GM18861 (cell line): ENCODE data around the gene S100A4.
"Not testable (repeated sequence)": the region's sequence is repeated elsewhere in the genome, so short reads cannot be mapped to it uniquely, and the experiment has no call there.

Experiments used
- ATAC-seq: cut with Tn5 transposase; IDR thresholded peaks from one replicate; pipeline ENCODE4 v1.9.1; 2021; ENCODE audit not compliant: unreplicated experiment

The S100A4 gene

DNA sequence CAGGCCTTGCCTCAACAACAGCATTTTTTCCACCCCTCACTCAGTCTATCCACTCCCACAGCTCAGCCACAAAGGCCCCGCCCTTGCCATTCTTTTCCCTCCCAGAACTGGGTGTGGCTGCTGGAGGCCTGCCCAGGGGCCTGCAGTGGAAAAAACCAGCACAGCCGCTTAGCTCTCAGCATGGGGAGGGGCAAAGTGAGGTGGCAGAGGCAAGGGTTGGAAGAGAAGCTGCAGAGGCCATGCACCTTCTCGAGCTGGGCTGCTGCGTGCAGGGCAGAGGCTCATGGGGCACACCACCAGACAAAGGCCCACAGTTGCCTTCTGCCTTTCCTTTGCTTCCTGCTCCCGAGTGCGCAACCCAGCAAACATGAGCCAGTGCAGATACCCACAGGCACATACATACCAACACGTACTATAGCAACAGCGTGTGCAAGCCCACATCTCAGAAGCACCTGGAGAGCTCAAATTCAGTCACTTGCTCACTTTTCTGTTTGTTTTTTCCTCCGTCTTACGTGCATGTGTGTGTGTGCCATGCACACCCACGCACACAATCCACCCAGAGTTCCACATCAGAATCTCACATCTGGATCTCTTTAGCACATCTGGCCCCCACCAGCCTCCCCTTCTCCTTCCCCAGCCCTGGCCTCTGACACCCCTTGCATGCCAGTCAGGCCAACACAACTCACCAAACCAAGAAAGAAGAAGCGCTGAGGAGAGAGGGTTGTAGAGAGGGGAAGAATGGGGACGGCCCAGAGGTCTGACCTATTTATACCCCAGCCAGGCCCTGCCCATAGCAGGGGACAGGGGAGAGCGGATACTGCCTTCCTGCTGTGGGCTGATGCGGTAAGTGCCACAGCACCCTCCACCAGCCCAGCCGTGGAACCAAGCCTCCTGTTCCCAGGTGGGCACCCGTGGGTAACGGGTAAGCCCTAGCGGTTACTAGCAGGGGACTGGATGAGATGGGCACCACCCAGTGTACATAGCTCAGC lies at the start of gene S100A4:
S100A4 (minus strand) TSS at position 740 of the 989 bp plus-strand sequence. CDS start 1,012 bp downstream, outside the sequence.
- ATAC-seq: peak; percentile 48

DNA sequence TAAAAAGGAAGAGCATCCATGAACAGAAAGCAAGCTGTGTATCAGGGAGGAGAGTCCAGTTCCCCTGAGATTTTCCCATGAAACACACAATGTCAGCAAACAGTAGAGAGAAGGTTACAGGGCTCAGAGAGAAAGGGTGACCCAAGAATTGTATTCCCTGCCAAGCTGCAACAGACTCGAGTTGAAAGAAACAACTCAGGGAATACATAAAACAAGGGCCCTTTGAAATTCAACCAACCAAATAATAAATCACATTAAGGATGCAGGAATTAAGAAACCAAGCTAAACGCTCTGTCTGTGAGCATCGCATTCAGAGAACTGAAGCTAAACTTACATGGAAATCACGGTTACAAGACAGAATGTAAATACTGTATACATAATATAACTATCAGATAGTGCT lies 47.1 kb upstream of the S100A4 start:
- no peak for ATAC-seq

DNA sequence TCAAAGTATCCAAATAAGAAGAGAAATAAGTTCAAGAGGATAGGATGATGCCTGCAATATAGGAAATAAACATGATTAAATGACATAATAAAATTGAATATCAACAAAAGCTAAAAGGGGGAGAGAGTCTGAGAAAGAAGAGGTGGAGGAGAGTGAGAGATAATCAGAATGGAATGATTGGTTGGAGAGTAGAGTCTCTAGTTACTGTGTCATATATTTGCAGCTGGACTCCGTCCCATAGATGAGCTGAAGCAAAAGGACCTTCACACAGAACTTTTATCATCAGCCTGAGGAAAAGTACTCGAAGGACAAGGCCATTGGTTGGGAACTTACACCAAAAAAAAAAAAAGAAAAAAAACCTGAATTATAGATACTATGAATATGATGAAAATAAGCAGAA lies 42.9 kb upstream of the S100A4 start:
- no peak for ATAC-seq

DNA sequence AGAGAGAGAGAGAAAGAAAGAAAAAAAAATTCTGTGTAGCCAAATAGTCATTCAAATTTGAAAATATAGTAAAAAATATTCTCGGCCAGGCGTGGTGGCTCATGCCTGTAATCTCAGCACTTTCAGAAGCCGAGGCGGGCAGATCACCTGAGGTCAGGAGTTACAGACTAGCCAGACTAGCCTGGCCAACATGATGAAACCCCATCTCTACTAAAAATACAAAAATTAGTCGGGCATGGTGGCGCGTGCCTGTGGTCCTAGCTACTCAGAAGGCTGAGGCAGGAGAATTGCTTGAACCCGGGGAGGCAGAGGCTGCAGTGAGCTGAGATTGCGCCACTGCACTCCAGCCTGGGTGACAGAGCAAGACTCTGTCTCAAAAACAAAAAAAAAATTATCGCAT lies 42.4 kb upstream of the S100A4 start:
- not testable (repeated sequence) for ATAC-seq

DNA sequence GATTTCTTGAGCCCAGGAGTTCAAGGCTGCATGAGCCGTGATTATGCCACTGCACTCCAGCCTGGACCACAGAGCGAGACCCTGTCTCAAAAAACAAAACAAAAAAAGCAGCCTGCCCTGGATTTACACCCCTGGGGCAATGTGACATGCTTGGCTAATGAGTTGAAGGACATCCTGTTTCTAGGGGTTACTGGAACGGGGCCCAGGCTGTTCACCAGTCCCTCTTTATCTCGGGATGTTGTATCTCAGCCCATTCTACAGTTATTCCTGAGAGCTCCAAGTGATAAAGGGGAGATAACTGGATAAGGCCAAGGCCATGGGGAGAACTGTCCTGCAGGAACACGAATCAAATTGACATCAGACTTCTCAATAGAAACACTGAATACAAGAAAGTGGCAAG lies 41.7 kb upstream of the S100A4 start:
- ATAC-seq: no peak

DNA sequence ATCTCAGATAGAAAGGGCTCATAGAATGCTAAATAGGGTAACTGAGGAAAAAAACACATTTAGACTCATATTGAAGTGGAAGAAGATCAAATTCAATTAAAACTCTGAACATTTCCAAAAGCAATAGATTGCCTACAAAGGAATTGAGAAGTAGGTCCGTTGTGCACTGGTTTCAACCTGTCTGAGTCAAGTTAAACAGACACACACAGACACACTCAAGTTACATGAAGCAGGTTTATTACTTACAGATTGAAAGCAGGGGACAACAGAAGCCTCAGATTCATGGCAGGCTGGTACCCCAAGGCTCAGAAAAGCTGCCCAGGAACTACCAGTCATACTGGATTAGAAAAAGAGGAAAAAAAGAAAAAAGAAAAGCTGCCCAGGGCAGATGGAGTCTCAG lies 40.7 kb upstream of the S100A4 start:
- ATAC-seq: no peak

DNA sequence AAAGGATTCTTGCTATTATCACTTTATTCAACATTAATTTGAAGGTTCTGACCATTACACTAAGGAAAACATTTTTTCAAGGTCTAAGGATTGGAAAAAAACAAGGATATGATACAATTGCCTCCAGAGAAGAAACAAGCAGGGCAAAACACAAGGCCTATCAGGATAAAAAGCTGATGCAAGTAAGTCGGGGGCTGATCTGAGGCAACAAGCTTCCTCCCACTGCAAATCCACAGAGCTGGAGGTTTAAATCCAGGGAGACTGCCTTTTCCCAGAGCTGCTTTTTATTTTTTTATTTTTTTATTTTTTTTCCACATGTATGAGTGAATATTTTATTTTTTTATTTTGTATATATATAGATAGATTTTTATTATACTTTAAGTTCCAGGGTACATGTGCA lies 39.4 kb upstream of the S100A4 start:
- ATAC-seq: no peak

DNA sequence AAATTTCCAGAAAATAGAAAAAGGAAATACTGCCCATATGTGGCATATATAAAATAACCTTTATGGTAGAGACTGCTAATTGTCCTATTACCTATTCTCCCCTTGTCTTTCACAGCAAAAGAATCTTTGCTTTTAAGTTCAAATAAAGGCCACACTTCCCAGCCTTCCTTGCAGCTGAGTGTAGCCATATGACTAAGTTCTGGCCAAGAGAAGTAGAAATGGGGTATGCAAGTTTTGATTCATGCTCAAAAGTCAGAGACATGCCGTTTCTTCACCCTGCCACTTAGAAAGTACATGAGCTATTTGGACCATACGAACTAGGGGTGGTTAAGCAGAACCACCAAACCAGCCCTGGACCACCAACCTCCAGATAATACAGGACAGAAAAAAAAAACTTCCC lies 38.4 kb upstream of the S100A4 start:
- ATAC-seq: no peak

DNA sequence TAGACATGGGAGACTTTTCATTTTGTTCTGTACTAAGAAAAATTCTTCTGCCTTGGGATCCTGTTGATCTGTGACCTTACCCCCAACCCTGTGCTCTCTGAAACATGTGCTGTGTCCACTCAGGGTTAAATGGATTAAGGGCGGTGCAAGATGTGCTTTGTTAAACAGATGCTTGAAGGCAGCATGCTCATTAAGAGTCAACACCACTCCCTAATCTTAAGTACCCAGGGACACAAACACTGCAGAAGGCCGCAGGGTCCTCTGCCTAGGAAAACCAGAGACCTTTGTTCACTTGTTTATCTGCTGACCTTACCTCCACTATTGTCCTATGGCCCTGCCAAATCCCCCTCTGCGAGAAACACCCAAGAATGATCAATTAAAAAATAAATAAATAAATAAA lies 37.9 kb upstream of the S100A4 start:
- ATAC-seq: not testable (repeated sequence)

DNA sequence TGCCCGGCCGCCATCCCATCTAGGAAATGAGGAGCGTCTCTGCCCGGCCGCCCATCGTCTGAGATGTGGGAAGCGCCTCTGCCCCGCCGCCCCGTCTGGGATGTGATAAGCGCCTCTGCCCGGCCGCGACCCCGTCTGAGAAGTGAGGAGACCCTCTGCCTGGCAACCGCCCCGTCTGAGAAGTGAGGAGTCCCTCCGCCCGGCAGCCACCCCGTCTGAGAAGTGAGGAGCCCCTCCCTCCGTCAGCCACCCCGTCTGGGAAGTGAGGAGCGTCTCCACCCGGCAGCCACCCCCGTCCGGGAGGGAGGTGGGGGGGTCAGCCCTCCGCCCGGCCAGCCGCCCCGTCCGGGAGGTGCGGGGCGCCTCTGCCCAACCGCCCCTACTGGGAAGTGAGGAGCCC lies 37.2 kb upstream of the S100A4 start:
- not testable (repeated sequence) for ATAC-seq

DNA sequence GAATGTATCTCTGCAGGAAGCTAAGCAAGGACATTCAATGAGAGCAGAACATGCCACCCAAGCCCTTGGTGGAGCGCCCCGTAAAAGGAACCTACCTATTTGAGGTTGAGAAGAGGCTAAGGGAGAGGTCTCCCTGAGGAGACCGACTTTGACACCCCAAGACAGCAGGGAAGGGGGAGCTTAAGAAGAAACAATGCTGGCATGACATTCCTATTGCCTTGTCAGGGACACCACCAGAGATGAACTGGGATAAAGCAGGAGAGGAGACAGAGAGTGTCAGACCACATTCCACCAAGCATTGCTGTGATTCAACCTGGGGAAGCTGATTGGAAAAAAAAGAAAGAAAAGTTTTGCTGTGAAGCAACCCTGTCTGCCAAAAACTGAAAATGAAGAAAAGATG lies 33.3 kb upstream of the S100A4 start:
- ATAC-seq: no peak

DNA sequence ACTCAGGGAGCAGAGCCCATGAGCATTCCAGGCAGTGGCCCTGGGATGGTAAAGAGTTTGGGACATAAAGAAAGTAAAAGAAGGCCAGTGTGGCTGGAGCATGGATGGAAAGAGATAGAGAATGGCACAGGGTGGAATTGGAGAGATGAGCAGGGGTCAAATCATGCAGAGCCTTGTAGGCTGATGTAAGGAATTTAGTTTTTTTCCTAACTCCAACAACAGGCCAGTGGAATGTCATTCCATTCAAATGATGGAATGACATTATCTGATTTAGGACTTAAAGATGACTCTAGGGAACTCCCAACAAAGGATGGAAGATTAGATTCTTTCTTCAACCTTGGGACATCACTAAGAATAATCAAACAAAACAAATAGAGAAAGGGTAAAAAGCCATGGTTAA lies 32.9 kb upstream of the S100A4 start:
- ATAC-seq: no peak

DNA sequence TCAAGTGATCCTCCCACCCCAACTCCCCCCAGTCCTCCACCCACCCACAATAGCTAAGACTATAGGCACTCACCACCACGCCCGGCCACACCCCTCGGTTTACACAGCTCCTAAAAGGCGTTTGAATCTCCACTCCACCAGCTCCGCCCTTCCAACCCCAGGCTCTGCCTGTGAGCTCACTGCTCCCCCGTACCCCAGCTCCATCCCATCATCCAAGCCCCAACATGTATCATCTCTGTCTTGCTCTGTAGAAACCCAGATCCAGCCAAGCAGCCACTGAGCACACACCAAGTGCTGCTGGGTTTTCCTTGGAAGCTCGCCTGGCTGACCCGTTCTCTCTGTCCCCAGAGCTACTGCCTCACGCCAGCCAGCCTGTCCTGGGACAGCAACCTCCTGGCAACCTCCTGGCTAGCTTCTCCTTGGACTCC lies 32.0 kb upstream of the S100A4 start:
- no peak for ATAC-seq

DNA sequence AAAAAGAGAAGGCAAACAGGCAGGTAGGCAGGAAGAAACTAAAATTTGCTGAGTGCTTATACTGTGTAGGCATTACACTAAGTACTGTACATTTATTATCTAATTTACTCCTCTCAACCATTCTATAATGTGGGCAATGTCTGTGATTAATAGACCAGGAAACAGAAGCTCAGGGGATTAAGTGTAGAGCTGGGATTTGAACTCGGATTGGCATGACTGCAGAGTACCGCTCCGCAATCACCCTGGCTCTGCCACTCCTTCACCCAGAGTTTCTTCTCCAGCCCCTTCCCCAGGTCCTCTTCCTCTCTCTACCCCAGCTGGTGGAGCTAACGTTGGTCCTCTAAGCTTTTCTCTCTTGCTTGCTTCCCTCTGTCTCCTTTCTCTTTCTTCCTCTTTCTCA lies 31.5 kb upstream of the S100A4 start:
- ATAC-seq: no peak

DNA sequence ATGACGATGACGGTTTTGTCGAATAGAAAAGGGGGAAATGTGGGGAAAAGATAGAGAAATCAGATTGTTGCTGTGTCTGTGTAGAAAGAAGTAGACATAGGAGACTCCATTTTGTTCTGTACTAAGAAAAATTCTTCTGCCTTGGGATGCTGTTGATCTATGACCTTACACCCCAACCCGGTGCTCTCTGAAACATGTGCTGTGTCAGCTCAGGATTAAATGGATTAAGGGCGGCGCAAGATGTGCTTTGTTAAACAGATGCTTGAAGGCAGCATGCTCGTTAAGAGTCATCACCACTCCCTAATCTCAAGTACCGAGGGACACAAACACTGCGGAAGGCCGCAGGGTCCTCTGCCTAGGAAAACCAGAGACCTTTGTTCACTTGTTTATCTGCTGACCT lies 29.9 kb upstream of the S100A4 start:
- ATAC-seq: not testable (repeated sequence)

DNA sequence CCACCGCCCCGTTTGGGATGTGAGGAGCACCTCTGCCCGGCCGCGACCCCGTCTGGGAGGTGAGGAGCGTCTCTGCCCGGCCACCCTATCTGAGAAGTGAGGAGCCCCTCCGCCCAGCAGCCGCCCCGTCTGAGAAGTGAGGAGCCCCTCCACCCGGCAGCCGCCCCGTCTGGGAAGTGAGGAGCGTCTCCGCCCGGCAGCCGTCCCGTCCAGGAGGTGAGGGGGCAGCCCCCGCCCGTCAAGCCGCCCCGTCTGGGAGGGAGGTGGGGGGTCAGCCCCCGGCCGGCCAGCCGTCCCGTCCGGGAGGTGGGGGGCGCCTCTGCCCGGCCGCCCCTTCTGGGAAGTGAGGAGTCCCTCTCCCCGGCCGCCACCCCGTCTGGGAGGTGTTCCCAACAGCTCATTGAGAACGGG lies 29.5 kb upstream of the S100A4 start:
- ATAC-seq: not testable (repeated sequence)

DNA sequence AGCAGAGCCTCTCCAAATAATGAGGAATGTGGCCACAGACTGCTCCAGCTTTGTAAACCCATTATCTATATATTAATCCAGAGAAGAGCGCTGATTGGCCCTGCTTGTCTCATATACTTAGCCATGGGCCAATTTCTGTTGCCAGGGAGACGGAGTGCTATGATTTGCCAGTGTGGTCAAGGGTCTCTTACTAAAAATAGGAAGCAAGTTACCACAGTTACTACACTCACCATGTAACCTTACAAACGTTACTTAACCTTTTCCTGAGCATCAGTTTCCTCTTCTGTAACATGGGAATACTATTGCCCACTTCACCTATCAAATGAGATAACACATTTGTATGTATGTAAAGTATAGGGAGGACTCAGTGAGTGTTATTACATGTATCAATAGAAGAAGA lies 27.7 kb upstream of the S100A4 start:
- no peak for ATAC-seq

DNA sequence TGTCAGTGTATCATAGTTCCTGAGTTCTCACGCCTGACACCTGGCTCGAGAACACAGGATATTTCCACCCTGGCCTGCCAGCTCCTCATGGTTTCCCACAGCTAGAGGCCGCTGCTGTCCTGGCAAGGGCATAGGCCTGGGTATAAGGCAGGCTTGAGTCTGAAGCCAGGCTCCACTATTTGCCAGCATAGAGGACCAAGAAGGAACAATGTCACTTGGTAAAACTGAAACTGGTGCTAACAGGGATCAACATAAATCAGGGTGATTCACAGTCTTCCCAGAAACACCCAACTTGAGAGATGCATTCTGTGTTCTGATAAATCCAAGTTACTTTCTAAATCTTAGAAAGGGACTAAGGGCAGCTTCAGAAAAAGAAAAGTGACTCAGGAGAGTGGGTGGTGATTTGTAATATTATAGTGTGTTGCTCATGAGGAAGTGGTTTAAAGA lies 27.0 kb upstream of the S100A4 start:
- peak; percentile 64 for ATAC-seq

DNA sequence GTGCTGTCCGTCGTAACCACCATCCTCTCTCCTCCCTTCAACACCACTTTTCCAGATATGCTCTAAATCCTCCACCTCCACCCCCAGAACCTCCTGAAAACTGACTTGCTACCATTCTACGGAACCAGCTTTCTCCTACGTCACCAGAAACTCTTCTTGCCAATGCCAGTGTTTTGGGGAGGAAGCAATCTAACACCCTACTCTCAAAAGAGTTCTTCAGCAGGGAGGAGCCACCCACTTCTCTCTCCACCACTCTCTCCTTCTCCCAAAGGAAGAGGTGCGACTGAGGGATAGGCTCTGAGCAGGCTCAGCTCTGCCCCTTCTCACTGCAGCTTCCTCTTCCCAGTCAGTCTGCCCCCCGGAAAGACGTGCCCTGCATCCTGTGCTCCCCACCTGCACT lies 26.1 kb upstream of the S100A4 start:
- ATAC-seq: no peak

DNA sequence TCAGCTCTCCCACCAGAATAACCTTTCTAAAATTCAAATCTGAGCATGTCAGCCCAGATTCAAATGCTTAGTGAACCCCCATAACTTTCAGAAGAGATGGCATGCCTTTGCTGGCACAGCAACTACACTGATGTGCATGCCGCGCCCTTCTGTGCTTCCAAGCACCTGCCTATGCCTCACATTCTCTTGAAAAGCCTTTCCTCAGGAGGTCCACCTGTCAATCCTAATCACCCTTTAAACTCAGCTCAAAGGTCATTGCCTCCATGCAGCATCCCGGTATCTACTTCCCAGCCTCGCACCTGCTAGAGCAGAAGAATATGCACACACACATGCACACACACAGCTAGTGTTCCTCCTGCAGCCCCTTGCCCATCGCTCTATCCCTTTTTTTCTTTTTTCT lies 25.3 kb upstream of the S100A4 start:
- ATAC-seq: no peak

DNA sequence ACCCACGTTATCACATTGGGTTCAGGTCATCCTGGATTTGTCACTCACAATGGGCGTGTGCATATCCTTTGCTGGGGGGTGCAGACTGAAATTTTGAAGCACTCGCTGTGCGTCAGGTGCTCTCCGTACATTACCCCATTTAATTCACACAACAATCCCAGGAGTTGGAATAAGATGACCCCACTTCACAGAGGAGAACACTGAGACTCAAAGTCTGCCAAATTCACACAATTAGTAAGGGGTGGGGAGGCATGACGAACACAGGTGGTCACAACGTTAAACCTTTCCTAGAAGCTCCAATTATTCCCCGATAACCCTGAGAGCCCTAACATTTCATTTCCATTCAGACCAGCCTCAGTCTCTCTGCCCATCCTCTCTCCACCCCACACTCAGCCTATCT lies 23.9 kb upstream of the S100A4 start:
- ATAC-seq: no peak

DNA sequence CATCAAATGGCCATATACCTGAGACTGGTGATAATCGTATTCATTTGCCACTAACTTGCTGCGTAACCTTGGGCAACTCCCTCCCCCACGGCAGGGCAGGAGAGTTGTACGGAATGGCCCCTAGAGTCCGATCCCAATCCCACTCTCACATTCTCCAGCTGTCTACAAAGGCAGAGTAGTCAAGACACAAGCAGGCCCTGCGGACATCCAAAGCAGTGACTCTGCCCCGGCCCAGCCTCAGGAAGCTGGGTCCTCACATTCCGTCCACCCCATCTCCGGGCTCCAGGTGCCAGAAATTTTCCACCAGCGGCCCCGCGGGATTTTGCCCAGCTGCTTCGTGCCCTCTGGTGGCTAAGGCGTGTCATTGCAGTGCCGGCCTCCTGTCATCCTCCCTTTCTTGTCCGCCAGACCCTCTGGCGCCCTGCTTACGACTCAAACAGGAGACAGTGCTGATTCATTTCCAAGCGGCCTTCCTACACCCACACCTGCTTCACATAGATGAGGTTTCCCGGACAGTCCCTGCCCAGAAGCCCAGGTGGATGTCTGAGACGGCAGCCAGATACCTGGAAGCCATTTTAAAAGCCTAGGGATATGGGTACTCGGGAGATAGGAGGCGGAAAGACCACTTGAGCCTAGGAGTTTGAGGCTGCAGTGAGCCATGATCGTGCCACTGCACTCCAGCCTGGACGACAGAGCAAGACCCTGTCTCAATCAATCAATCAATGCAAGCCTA lies 22.9 kb upstream of the S100A4 start:
- no peak for ATAC-seq
